Stimulated activated CD4-positive, alpha-beta T cell treated with anti-CD3 and anti-CD28 coated beads, Interleukin-2, amount 100 ng/mL, for 48 hours (primary cell): ENCODE measurements around the gene NATD1.

ENCODE experiments used
- DNase-seq, 2 donors: peaks; one replicate each; pipeline ENCODE4 v3.0.0-alpha.2; 2020

Gene NATD1

GRCh38 chr17:21289902-21290571 is 36.8 kb upstream of the NATD1 start:
- DNase-seq, result no peak

GRCh38 chr17:21289175-21289901 is 36.1 kb upstream of the NATD1 start:
- no peak for DNase-seq

- no peak for DNase-seq
These were observed 35.4 kb upstream of the NATD1 start for GRCh38 chr17:21288571-21289017.

- peak; percentile 88 to 91 for DNase-seq
These were observed 34.7 kb upstream of the NATD1 start for GRCh38 chr17:21287703-21288449.

GRCh38 chr17:21286909-21287702 is 33.9 kb upstream of the NATD1 start:
- peak in 1 of 2 donors; percentile 14 for DNase-seq

- no peak for DNase-seq
These were observed 33.0 kb upstream of the NATD1 start for GRCh38 chr17:21286066-21286770.

GRCh38 chr17:21285164-21286065 is 32.2 kb upstream of the NATD1 start:
- DNase-seq, result no peak

- DNase-seq, result peak; percentile 96 to 97
These were observed 31.3 kb upstream of the NATD1 start, which contains the start of gene MAP2K3 for GRCh38 chr17:21284319-21285163. MAP2K3 (plus strand) TSS chr17:21284711; CDS start chr17:21284921, 210 bp downstream.

GRCh38 chr17:21283482-21284318 is 30.5 kb upstream of the NATD1 start:
- DNase-seq, result no peak

GRCh38 chr17:21282850-21283249 is 29.6 kb upstream of the NATD1 start:
- DNase-seq, result no peak

- no peak for DNase-seq
These were observed 29.0 kb upstream of the NATD1 start for GRCh38 chr17:21282231-21282630.

GRCh38 chr17:21280081-21280518 is 26.9 kb upstream of the NATD1 start:
- DNase-seq, result peak; percentile 95

- no peak for DNase-seq
These were observed 26.4 kb upstream of the NATD1 start for GRCh38 chr17:21279582-21279981.

GRCh38 chr17:21279198-21279535 is 26.0 kb upstream of the NATD1 start:
- no peak for DNase-seq

GRCh38 chr17:21278450-21279197 is 25.4 kb upstream of the NATD1 start:
- no peak for DNase-seq

GRCh38 chr17:21277332-21277731 is 24.1 kb upstream of the NATD1 start:
- no peak for DNase-seq

- no peak for DNase-seq
These were observed 23.0 kb upstream of the NATD1 start for GRCh38 chr17:21276264-21276588.

- DNase-seq, result peak; percentile 96 to 97
These were observed 22.5 kb upstream of the NATD1 start for GRCh38 chr17:21275579-21276263.
